ENCODE data around the gene ATP13A3.
"Not testable (repeated sequence)": the region's sequence is repeated elsewhere in the genome, so short reads cannot be mapped to it uniquely, and the experiment has no call there.

Gene ATP13A3

GRCh38 chr3:194500198-194500597 is 13.4 kb upstream of the ATP13A3 start:
- TF ChIP-seq CTCF (IDR thresholded peaks at IDR 0.05; ENCODE audit: insufficient read depth, low read depth, low read length, missing control alignments): no peak
- no peak overlapping the region for H3K4me3 ChIP-seq (ENCODE audit: low read length)
- DNase-seq (ENCODE audit: low read depth): no peak

GRCh38 chr3:194499516-194499915 is 12.7 kb upstream of the ATP13A3 start:
- H3K4me3 ChIP-seq (ENCODE audit: low read length); DNase-seq (ENCODE audit: low read depth): not testable (repeated sequence)

GRCh38 chr3:194497799-194498575 is 11.2 kb upstream of the ATP13A3 start:
- DNase-seq (ENCODE audit: low read depth): no peak
- H3K4me3 ChIP-seq (ENCODE audit: low read length): no peak overlapping the region
- TF ChIP-seq CTCF (IDR thresholded peaks at IDR 0.05; ENCODE audit: insufficient read depth, low read depth, low read length, missing control alignments): no peak

- no peak overlapping the region for H3K4me3 ChIP-seq (ENCODE audit: low read length)
- no peak for TF ChIP-seq CTCF (IDR thresholded peaks at IDR 0.05; ENCODE audit: insufficient read depth, low read depth, low read length, missing control alignments)
- DNase-seq (ENCODE audit: low read depth): peak; percentile 17
Observed at GRCh38 chr3:194496217-194496919, 9.6 kb upstream of the ATP13A3 start.

- H3K4me3 ChIP-seq (ENCODE audit: low read length): no peak overlapping the region
- no peak for DNase-seq (ENCODE audit: low read depth)
- no peak for TF ChIP-seq CTCF (IDR thresholded peaks at IDR 0.05; ENCODE audit: insufficient read depth, low read depth, low read length, missing control alignments)
Observed at GRCh38 chr3:194494951-194495374, 8.2 kb upstream of the ATP13A3 start.

- DNase-seq (ENCODE audit: low read depth): peak; percentile 29
- not testable (repeated sequence) for H3K4me3 ChIP-seq (ENCODE audit: low read length)
Observed at GRCh38 chr3:194493995-194494927, 7.5 kb upstream of the ATP13A3 start.

GRCh38 chr3:194492001-194492400 is 5.2 kb upstream of the ATP13A3 start:
- no peak overlapping the region for H3K4me3 ChIP-seq (ENCODE audit: low read length)
- TF ChIP-seq CTCF (IDR thresholded peaks at IDR 0.05; ENCODE audit: insufficient read depth, low read depth, low read length, missing control alignments): no peak
- no peak for DNase-seq (ENCODE audit: low read depth)
